Esophagus squamous epithelium (tissue), 4 donors: ENCODE measurements around the gene CFAP141.
A peak's percentile ranks its signal among the peaks of the same experiment; 100 is the strongest.

Experiments
- POLR2A ChIP-seq, 4 donors: fragments of 450-650 bp; IDR thresholded peaks; one replicate each; pipeline ENCODE4 v1.6.1; 2017; ENCODE audit warnings: antibody characterized with exemption in 4 of 4, mild to moderate bottlenecking in 4 of 4, moderate library complexity in 3 of 4
- TF ChIP-seq, protein P1 (sequence below), 6 experiments: fragments of 450-650 bp in 4 of 6; fragments of 200-600 bp in 2 of 6; sonication (generic) in 2 of 6; IDR thresholded peaks; one replicate each; pipeline ENCODE4 v1.5.1; 2016 to 2019; ENCODE audit warnings: antibody characterized with exemption in 6 of 6, mild to moderate bottlenecking in 4 of 6, moderate library complexity in 4 of 6

DNA sequence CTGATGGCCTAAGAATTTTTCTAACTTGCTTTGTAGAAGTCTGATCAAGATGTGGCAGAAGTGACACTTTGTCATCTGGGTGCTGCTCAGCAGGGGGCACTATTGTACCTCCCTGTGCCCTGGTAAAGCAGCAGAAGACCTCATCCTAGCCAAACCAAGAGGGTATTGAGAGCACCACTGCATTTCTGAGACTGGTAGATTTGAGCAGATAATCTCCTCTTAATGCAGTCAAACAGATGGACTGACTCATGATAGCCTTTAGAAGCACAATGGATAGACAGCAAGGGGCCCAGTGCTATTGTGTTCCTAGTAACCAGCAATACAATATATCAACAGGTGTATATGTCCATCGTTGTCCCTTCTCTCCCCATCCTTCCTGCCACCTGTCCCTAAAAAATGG lies 20.0 kb downstream of the CFAP141 start:
- TF ChIP-seq, protein P1, sequence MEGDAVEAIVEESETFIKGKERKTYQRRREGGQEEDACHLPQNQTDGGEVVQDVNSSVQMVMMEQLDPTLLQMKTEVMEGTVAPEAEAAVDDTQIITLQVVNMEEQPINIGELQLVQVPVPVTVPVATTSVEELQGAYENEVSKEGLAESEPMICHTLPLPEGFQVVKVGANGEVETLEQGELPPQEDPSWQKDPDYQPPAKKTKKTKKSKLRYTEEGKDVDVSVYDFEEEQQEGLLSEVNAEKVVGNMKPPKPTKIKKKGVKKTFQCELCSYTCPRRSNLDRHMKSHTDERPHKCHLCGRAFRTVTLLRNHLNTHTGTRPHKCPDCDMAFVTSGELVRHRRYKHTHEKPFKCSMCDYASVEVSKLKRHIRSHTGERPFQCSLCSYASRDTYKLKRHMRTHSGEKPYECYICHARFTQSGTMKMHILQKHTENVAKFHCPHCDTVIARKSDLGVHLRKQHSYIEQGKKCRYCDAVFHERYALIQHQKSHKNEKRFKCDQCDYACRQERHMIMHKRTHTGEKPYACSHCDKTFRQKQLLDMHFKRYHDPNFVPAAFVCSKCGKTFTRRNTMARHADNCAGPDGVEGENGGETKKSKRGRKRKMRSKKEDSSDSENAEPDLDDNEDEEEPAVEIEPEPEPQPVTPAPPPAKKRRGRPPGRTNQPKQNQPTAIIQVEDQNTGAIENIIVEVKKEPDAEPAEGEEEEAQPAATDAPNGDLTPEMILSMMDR (IDR thresholded peaks at IDR 0.05), result peak in 5 of 6 experiments; percentile 32 to 67 (median 47)
- no peak for TF ChIP-seq POLR2A (IDR thresholded peaks at IDR 0.05)
